Measurements from ENCODE around the gene LMF1. TPM values are rescaled to one million over a fixed set of nuclear protein-coding genes. Genes with fewer than 3 reads are reported as not detected.
A peak's percentile ranks its signal among the peaks of the same experiment; 100 is the strongest.

Gene LMF1
- total and polyA plus RNA-seq, 2 of the 4 experiments (the other 2 are of a cell fraction): 7.7 to 13.1 TPM

DNA sequence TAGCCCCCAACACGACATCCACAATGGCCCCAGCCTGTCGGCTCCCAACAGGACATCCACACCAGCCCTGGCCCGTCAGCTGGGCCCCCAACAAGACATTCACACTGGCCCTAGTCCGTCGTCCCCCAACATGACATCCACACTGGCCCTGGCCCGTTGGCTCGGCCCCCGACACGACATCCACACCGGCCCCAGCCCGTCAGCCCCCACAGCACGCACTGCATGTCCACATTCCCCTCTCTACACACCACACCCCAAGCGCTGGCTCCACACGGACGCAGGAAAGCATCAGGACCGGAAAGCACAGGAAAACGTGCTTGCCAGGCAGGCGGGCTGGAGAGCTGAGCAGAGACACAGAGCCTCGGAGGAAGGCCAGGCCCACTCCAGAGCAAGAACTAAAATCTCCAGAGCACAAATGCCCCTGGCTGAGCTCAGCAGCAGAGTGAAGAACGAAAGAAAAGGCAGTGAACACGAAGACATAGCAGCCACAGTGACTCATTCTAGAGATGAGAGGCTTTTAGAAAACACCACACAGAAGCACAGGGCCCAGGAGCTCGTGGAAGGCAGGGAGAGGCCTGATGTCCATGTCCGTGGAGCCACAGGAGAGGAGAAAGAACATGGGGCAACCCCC lies 50.6 kb downstream of the LMF1 start (continued):
- no peak for TF ChIP-seq MAZ (IDR thresholded peaks at IDR 0.05; ENCODE audit: borderline replicate concordance, low read depth, low read length)

DNA sequence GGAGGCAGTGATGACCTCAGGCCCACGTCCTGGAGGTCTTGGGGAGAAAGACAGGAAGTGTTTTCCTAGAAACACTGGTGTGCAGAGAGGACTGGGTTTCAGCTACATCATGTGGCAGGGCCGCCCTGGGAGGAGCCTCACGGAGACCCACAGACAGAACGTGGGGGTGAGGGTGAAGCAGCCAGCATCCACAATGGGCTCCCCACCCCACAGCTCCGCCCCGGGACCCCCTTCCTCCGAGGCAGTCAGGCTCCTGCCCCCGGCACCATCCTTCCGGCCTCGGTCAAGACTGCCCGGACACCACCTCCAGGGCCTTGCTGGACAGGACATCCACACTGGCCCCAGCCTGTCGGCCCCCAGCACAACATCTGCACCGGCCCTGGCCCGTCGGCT lies 51.1 kb downstream of the LMF1 start:
- 95% methylated on average over 6 of the region's 15 CpGs; no CpG with 5 or more reads in 1 of the 2 experiments for WGBS, 2 experiments (ENCODE audit: extremely low coverage in 2 of 2, insufficient read length in 1 of 2)
- no peak for ATAC-seq (ENCODE audit: low read depth)
- Histone ChIP-seq H3K36me3 (ENCODE audit: control insufficient read depth, insufficient read depth, low read length) (peaks cover 2% of the 10 kb centered on the region; the same call in 1 of the 2 replicates), H3K4me2 (ENCODE audit: low read depth, low read length) (no peak overlapping the region), H3K56ac (ENCODE audit: extremely low read depth, insufficient read depth, low read length) (no peak overlapping the region), H3K23ac (ENCODE audit: low read depth, low read length) (no peak overlapping the region), H2AFZ (replicated peaks; ENCODE audit: low read length, poor library complexity) (peak overlapping the region; percentile 82), H3K9me1 (ENCODE audit: insufficient read depth, low read length) (peaks cover 4% of the 10 kb centered on the region; the same call in 1 of the 2 replicates), H3K18ac (ENCODE audit: low read depth, low read length) (no peak overlapping the region; the same call in 1 of the 2 replicates), H3K9ac (ENCODE audit: low read depth, low read length) (peak overlapping the region; percentile 31; the same call in 1 of the 2 replicates), H2AK9ac (replicated peaks; ENCODE audit: low read depth, low read length, poor library complexity) (peak overlapping the region; percentile 92), H2BK15ac (ENCODE audit: low read depth, low read length) (no peak overlapping the region), H3K4me3 (ENCODE audit: insufficient read depth, low read depth, low read length) (no peak overlapping the region), H3K9me3 (ENCODE audit: control insufficient read depth, insufficient read depth, low read length) (peaks cover 4% of the 10 kb centered on the region), H3K79me1 (ENCODE audit: low read depth in 1 of 2, low read length in 2 of 2) (no peaks in the 10 kb centered on the region), H3K27me3 (ENCODE audit: control insufficient read depth, insufficient read depth, low read length) (no peaks in the 10 kb centered on the region), H4K20me1 (ENCODE audit: insufficient read depth, low read length) (no peaks in the 10 kb centered on the region), H2BK5ac (ENCODE audit: low read depth, low read length, poor library complexity, severe bottlenecking) (peak overlapping the region; percentile 86), H3K27ac (ENCODE audit: insufficient read depth, low read length) (peak overlapping the region; percentile 70), H3K14ac (replicated peaks; ENCODE audit: low read depth, low read length) (peak overlapping the region; percentile 73; the same call in 1 of the 2 replicates), H4K5ac (ENCODE audit: low read depth, low read length) (peak overlapping the region; percentile 27; the same call in 1 of the 2 replicates), H4K8ac (ENCODE audit: low read depth in 2 of 2, low read length in 2 of 2) (peak overlapping the region; percentile 66 to 85; a peak in 2 of 4 replicates), H2BK120ac (ENCODE audit: low read depth, low read length) (peak overlapping the region; percentile 91), H2BK20ac (ENCODE audit: low read depth, low read length) (peak overlapping the region; percentile 23), H3K4me1 (ENCODE audit: control insufficient read depth, insufficient read depth, low read length) (peaks cover 15% of the 10 kb centered on the region), H3K4ac (ENCODE audit: low read depth, low read length) (peak overlapping the region; percentile 83), H2AK5ac (ENCODE audit: low read depth, low read length) (peak overlapping the region; percentile 81; the same call in 1 of the 2 replicates), H4K91ac (ENCODE audit: insufficient read depth, low read depth, low read length) (peak overlapping the region; percentile 87)
- dilution Hi-C loops (cut with HindIII; ENCODE audit: low sequenced_read_pairs, unreplicated experiment) (no loop called here), intact Hi-C loops (cut with micrococcal nuclease) (no loop called here), in situ Hi-C loops (cut with MboI; ENCODE audit: low sequenced_read_pairs) (no loop called here)
- TF ChIP-seq POLR2A (IDR thresholded peaks at IDR 0.05; ENCODE audit: low read depth, low read length) (no peak), FOS (IDR thresholded peaks at IDR 0.05; ENCODE audit: low read depth, low read length) (no peak), RAD21 (IDR thresholded peaks at IDR 0.05; ENCODE audit: low read length) (no peak), BHLHE40 (IDR thresholded peaks at IDR 0.05; ENCODE audit: low read depth, low read length) (no peak), MXI1 (IDR thresholded peaks at IDR 0.05; ENCODE audit: borderline replicate concordance, low read depth, low read length) (no peak), CHD1 (IDR thresholded peaks at IDR 0.05; ENCODE audit: low read depth, low read length) (no peak)
- TF ChIP-seq, protein P1, sequence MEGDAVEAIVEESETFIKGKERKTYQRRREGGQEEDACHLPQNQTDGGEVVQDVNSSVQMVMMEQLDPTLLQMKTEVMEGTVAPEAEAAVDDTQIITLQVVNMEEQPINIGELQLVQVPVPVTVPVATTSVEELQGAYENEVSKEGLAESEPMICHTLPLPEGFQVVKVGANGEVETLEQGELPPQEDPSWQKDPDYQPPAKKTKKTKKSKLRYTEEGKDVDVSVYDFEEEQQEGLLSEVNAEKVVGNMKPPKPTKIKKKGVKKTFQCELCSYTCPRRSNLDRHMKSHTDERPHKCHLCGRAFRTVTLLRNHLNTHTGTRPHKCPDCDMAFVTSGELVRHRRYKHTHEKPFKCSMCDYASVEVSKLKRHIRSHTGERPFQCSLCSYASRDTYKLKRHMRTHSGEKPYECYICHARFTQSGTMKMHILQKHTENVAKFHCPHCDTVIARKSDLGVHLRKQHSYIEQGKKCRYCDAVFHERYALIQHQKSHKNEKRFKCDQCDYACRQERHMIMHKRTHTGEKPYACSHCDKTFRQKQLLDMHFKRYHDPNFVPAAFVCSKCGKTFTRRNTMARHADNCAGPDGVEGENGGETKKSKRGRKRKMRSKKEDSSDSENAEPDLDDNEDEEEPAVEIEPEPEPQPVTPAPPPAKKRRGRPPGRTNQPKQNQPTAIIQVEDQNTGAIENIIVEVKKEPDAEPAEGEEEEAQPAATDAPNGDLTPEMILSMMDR (conservative IDR thresholded peaks at IDR 0.05; ENCODE audit: low read depth, low read length): no peak
- TF ChIP-seq, protein P2, sequence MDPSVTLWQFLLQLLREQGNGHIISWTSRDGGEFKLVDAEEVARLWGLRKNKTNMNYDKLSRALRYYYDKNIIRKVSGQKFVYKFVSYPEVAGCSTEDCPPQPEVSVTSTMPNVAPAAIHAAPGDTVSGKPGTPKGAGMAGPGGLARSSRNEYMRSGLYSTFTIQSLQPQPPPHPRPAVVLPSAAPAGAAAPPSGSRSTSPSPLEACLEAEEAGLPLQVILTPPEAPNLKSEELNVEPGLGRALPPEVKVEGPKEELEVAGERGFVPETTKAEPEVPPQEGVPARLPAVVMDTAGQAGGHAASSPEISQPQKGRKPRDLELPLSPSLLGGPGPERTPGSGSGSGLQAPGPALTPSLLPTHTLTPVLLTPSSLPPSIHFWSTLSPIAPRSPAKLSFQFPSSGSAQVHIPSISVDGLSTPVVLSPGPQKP (IDR thresholded peaks at IDR 0.05; ENCODE audit: borderline replicate concordance, low read depth, low read length): no peak
- POLR2A ChIA-PET (ENCODE audit: unreplicated experiment): no interaction called here
- no peak for DNase-seq
- CTCF ChIA-PET: interaction anchor here (0.6 kb wide), 1 partner anchor 47 kb away, joined by 3 read pairs; no protein-coding TSS in a partner anchor
- BruUV-seq (replicated peaks): no TSS peak
